GM23338 (cell line): ENCODE data around the gene PALLD. TPM values are rescaled to one million over a fixed set of nuclear protein-coding genes. Genes with fewer than 3 reads are reported as not detected.

ENCODE experiments used
- CREB1 ChIP-seq: fragments of 250-450 bp; sonication (Bioruptor Pico); IDR thresholded peaks from 2 replicates; pipeline ENCODE4 v1.5.0; 2020; ENCODE audit warnings: low read depth, mild to moderate bottlenecking, moderate library complexity
- EZH2phosphoT487 ChIP-seq: fragments of 200-600 bp; sonication (generic); IDR thresholded peaks from one replicate; pipeline ENCODE4 v1.8.1; 2018; ENCODE audit warnings: antibody characterized with exemption; ENCODE audit not compliant: unreplicated experiment
- JUNB ChIP-seq: IDR thresholded peaks from one replicate; pipeline ENCODE4 v1.6.1; 2016; ENCODE audit warnings: antibody characterized with exemption; ENCODE audit not compliant: unreplicated experiment
- NANOG ChIP-seq: IDR thresholded peaks from 2 replicates; pipeline ENCODE4 v1.6.1; 2016; ENCODE audit warnings: antibody characterized with exemption, borderline replicate concordance
- REST ChIP-seq: IDR thresholded peaks from one replicate; pipeline ENCODE4 v1.6.1; 2018; ENCODE audit warnings: antibody characterized with exemption; ENCODE audit not compliant: unreplicated experiment
- ZNF114 ChIP-seq: fragments of 250-450 bp; sonication (Bioruptor Pico); IDR thresholded peaks from 2 replicates; pipeline ENCODE4 v1.5.0; 2020; ENCODE audit warnings: mild to moderate bottlenecking, moderate library complexity
- ZNF331 ChIP-seq: fragments of 250-450 bp; sonication (Bioruptor Pico); IDR thresholded peaks from 2 replicates; pipeline ENCODE4 v1.5.0; 2020; ENCODE audit warnings: low read depth, mild to moderate bottlenecking, moderate library complexity
- ZNF462 ChIP-seq: fragments of 250-450 bp; sonication (Bioruptor Pico); IDR thresholded peaks from 2 replicates; pipeline ENCODE4 v1.5.0; 2020; ENCODE audit warnings: mild to moderate bottlenecking, moderate library complexity
- polyA plus RNA-seq: library from polyadenylated mRNA; unstranded; fragments of >200 nt; fragmentation: Nextera tagmentation; extraction: Ambion mirVana; gene quantifications from 2 replicates; pipeline ENCODE4 v1.2.1, GENCODE V29; 2016
- total RNA-seq: library from RNA; depleted of rRNA; stranded (reverse); fragments of >200 nt; shearing (Covaris generic); gene quantifications from 2 replicates; pipeline ENCODE4 v1.2.3, GENCODE V29; 2014
- TF ChIP-seq, protein P1 (sequence below): IDR thresholded peaks from 2 replicates; pipeline ENCODE4 v1.6.1; 2016; ENCODE audit warnings: antibody characterized with exemption

PALLD gene
- total and polyA plus RNA-seq, 2 experiments from 2014 or later = 13.1 to 30.2 TPM

DNA sequence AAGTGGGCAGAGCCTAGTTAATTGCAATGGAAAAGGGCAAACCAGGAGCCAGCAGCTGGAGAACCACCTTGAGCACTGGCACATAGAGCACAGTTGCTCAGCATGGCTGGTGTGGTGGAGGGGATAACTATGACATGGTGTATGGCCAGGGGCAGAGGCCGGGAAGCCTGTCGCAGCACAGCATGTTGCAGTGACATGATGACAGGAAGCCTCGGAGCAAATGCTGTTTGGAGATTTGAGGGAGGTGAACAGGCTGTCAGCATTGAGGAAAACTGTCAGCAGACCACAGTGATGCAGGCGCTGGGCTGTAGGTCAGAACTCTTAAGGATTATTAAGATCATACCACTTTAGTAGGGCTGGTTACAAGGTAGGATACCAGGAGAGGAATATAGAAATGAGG lies 284.5 kb downstream of the PALLD start (continued):
- TF ChIP-seq ZNF462 (no peak), EZH2phosphoT487 (no peak), JUNB (no peak), ZNF114 (CRISPR knock-in tag) (no peak), ZNF331 (no peak), NANOG (no peak), CREB1 (CRISPR knock-in tag) (no peak), REST (no peak)
- TF ChIP-seq, protein P1, sequence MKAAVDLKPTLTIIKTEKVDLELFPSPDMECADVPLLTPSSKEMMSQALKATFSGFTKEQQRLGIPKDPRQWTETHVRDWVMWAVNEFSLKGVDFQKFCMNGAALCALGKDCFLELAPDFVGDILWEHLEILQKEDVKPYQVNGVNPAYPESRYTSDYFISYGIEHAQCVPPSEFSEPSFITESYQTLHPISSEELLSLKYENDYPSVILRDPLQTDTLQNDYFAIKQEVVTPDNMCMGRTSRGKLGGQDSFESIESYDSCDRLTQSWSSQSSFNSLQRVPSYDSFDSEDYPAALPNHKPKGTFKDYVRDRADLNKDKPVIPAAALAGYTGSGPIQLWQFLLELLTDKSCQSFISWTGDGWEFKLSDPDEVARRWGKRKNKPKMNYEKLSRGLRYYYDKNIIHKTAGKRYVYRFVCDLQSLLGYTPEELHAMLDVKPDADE = no peak
